GM12875 (cell line): ENCODE measurements around the gene MEIS2.

Experiments used
- H3K4me3 ChIP-seq: one replicate; pipeline ENCODE4 v1.5.1; 2011; ENCODE audit warnings: low read depth, low read length, control low read depth
- TF ChIP-seq, protein P1 (sequence below): IDR thresholded peaks from 2 replicates; pipeline ENCODE4 v1.5.1; 2011; ENCODE audit warnings: low read depth, mild to moderate bottlenecking, control low read depth, inconsistent platforms, low read length, moderate library complexity, borderline replicate concordance; ENCODE audit not compliant: insufficient read depth

The MEIS2 gene

DNA sequence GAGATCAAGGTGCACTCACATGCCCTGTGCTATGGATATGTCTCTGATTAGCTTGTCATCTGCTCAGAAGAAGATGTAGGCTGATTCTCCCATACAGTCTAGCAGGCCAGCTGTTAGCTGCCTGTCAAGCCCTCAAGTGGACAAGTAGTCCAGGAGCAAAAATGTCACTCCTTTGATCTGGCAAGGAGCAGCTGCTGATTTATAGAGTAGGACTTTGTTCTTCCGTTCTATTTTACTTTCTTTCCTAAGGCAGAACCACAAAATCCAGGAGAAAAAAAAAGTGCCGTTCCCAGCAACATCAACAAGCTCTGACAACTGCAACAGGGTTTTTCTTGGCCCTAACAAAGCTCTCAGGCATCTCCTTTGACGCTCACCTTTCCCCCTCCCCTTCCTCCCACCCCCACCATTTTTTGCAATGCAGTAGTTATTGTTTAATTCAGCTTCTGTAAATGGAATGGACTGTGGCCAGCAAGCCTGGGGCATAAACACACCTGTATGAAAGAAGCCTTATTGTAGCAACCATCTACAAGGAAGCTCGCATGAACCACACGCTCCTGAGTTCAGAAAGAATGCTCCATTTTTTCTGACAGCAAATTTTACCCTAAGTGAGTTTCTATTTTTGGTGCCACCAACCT lies 196.3 kb downstream of the MEIS2 start:
- no peak overlapping the region for H3K4me3 ChIP-seq
- TF ChIP-seq, protein P1, sequence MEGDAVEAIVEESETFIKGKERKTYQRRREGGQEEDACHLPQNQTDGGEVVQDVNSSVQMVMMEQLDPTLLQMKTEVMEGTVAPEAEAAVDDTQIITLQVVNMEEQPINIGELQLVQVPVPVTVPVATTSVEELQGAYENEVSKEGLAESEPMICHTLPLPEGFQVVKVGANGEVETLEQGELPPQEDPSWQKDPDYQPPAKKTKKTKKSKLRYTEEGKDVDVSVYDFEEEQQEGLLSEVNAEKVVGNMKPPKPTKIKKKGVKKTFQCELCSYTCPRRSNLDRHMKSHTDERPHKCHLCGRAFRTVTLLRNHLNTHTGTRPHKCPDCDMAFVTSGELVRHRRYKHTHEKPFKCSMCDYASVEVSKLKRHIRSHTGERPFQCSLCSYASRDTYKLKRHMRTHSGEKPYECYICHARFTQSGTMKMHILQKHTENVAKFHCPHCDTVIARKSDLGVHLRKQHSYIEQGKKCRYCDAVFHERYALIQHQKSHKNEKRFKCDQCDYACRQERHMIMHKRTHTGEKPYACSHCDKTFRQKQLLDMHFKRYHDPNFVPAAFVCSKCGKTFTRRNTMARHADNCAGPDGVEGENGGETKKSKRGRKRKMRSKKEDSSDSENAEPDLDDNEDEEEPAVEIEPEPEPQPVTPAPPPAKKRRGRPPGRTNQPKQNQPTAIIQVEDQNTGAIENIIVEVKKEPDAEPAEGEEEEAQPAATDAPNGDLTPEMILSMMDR: no peak

- no peak overlapping the region for H3K4me3 ChIP-seq
- TF ChIP-seq, protein P1: no peak
Observed at GRCh38 chr15:36903195-36903594, 197.2 kb downstream of the MEIS2 start.

GRCh38 chr15:36901012-36901411 lies 199.3 kb downstream of the MEIS2 start:
- TF ChIP-seq, protein P1: no peak
- no peak overlapping the region for H3K4me3 ChIP-seq

DNA sequence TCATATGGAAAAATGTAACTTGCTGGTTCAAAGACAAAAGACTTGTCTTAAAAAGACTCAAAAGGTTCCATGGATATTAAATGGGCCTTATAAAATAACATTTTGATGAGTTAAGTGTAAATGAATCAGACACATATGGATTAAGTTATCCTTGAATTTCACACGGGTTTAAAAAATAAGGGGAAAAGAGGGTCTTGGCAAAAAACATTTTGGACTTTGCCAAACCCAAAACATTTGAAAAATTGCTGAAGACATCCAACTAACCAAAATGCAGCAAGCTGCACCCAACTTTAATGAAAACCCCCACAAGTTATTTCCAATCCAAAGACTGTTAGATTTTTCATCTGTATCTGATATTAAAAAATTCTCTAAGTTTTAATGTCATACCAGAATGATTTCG lies 200.7 kb downstream of the MEIS2 start:
- TF ChIP-seq, protein P1: no peak
- H3K4me3 ChIP-seq: no peak overlapping the region

DNA sequence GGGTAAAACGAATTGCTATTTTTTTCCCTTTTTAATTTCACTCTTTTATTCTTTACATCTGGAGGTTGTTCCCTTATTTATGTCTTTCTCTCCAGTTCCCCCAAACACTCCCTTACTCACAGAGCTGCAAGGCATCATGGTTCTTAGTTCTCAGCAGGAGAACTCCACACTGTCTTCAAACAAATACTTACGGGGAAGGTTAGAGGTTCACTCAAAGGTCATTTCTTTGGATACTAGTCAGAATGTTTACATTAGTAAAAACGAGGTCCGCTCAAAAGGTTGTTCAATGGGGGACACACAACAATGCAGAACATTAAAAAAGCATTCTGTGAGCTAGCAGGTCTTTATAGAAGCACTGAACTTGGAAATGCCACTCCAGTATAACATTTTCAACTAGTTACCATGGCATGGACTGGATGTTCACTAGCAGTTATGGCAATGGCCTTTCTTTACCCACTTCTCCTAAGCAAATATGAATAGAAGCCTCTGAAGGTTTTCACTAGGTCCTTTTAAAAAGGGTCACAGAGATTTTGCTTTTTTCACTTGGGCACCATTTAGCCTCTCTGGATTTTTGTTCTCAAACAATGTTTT lies 201.7 kb downstream of the MEIS2 start:
- H3K4me3 ChIP-seq: no peak overlapping the region
- TF ChIP-seq, protein P1: no peak

DNA sequence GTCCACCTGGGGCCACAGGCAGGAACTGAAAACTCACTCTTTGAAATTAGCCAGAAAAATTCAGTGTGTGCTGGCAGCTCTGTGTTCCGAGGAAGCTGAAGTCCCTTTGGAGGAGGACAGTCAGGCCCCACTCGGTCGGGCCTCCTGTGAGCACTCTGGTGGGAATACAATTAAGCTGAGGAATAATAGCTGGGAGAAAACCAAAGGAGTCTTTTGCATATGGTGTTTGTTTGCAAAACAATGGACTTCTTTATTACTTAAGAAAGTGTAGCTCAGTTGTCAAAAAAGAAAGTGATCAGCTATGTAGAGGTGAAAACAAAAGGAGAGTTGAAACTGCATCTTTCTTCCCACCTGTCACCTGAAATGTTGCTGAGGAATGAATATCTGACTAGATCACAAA lies 202.5 kb downstream of the MEIS2 start:
- no peak overlapping the region for H3K4me3 ChIP-seq
- TF ChIP-seq, protein P1: no peak

- no peak overlapping the region for H3K4me3 ChIP-seq
- TF ChIP-seq, protein P1: no peak
Observed at GRCh38 chr15:36896949-36897348, 203.4 kb downstream of the MEIS2 start.
